NCI-H187 (cell line): ENCODE measurements around the gene ITGA11.
"Not testable (repeated sequence)": the region's sequence is repeated elsewhere in the genome, so short reads cannot be mapped to it uniquely, and the experiment has no call there.

Source experiments
- DNase-seq, 2 experiments: peaks; one replicate each; lab custom pipeline; 2025; lab: John Stamatoyannopoulos, UW

Gene ITGA11

DNA sequence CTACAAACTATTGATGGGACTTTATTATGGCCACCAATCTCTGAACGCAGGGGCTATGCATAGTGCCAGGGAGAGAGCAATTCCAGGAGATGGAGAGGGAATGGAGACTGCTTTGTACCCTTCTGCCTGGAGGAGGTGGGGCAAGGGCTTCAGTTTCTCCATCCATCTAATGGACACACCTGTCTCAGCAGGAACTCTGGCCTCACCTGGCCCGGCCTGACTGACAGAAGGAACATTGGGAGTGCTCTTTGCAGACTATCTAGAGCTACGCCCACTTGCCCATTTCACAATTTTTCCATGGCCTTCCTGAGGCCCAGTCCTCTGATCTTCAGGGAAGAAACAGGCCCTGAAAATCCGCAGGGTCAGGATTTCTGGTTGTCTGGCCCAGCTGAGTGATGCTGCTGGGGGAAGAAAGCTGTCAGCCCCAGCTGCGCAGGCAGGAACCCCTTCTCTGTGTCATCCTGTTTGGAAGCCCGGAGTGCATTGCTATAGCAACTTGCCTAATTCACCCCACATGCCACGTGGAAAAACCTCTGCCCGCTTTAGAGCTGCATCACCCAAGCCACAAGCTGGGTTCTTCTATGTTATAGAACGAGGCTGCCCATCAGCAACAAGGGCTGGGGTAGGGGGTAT is 6.4 kb downstream of the ITGA11 start:
- DNase-seq, result no peak

DNA sequence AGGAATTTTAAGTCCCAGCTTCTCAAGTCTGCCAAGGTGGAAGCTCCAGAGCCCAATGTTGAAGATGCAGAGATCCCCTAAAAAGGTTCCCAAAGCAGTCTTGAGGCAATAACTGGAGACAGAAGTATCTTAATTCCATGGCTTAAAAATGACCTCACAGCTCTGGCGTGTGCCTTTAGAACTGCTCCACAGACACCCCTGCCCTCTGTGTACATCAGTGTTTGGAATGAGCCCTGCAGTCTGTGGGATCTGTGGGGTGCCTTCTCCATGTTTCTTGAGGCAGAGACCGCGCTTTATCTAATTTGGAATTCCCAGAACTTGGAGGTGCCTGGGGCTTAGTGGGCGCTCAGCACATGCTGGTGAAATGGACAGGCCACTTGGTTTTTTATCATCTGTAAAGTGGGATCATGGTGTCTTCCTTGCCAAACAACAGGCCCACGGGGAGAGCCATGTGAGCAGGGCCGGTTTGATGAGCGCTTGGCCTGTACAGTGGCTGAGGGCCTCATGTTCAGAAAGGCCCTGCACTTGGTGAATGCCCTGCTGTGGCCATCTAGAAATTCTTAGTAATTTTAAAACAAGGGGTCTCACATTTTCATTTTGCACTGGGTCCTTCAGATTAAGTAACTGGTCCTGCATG is 7.1 kb downstream of the ITGA11 start:
- no peak for DNase-seq

DNA sequence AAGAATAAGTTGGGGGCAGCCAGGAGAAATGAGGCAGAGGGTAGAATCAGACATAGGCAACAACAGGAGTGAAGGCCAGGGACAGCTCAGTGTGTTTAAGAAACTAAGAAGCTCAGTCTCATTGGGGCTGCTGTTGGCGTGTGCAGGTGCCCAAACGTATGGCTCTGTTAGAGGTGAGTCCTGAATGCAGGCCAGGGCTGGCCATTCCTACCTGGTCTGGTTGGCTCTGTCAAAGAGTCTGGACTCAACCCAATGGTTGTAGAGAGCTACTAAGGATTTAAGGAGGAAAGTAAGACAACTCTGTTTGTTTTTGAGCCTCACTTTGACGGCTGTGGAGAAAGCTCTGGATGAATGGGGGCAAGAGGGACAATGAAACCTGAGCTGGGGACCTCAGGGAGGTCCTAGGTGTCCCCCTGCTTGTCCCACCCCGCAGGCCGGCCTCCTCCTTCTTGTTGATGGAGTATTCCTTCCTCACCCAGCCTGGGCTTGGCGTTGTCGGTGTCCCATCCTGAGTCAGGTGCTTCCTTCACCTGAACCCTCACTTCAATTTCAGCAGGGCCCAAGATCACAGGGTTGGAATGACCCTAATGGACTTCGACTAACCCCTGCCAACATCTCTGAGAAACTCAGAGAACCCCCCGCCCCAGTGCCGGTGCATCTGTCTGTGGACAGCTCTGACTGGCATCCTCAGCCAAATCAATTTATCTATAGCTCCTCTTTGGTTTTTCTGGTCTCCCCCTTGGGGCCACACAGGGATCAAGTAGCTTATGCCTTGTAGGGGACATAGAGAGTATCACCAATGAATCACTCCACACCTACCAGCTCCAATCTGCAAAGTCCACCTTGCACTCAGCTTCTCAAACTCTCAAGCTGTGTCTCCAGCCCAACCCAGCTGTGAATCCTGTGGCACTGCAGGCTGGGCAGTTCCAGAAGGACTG is 8.3 kb downstream of the ITGA11 start:
- DNase-seq, result no peak

DNA sequence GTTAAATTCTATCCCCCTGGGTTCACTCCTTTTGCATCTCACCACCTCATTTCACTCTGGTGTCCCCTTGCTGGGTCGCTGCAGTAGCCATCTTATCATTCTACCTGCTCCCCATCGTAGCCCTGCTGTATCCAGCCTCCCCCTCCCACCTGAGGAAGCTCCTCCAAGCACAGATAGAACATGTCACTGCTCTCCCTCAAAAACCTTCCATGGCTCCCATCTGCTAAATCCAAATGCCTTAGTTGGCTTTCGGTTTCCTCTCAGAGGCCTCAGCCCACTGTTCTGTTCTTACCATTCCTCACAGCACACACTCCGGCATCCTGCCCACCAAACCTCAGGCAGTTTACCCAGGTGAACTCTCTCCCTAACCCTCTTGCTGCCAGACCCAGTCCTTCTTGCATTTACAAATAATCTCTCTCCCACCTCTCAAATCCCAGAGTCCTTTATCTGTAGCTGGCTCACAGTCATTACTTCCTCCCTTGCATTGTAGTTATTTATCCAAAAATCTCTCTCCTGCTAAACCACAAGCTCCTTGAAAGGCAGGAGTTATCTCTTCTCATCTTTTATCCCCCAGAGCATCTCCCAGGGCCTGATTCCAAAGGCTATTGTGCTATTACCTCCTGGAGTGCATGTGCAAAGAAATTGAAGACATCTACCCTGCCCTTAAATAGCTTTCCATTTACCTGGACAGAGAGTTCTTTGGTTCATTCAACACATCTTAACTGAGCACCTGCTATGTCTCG is 9.4 kb downstream of the ITGA11 start:
- not testable (repeated sequence) for DNase-seq

DNA sequence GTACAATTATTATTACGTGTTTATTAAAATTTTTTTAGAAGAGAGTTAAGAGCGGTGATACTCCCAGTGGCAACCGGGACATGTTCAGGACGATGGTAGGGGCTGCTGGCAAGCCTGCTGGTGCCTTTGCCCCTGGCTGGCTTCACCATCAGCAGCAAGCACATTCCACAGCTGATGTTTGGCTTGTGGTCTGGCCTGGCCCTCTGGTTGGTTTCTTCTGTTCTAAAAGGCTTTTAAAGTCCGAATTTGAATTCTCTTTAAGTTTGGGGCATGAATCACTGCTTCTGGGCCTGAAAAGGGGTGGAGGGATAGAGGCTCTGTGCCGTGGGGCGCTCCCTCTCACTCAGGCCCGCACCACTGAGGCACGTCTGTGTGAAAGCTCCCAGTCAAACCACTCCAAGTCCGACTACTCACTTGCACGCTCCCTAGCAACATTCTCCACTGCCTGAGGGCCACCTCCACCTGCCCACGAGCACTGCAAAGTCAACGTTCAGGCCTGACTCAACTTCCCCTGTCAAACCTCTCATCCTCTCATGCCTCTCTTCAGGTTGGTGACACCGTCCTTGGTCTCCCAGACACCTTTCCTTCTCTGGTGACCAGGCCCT is 10.1 kb downstream of the ITGA11 start:
- no peak for DNase-seq

DNA sequence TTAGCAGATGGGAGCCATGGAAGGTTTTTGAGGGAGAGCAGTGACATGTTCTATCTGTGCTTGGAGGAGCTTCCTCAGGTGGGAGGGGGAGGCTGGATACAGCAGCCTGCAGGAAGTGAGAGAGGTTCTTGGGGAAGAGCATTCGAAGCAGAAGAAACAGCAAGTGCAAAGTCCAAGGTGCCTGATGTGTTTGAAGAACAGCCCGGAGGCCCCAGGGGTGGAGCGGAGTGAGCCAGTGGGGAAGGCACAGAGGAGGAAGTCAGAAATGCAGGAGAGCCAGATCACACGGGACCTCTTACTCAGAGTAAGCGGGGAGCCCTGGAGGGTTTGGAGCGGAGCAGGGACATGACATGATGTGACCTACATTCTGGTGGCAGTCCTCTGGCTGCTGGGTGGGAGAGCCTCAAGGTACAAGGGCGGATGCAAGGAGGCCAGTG is 10.8 kb downstream of the ITGA11 start:
- no peak for DNase-seq

DNA sequence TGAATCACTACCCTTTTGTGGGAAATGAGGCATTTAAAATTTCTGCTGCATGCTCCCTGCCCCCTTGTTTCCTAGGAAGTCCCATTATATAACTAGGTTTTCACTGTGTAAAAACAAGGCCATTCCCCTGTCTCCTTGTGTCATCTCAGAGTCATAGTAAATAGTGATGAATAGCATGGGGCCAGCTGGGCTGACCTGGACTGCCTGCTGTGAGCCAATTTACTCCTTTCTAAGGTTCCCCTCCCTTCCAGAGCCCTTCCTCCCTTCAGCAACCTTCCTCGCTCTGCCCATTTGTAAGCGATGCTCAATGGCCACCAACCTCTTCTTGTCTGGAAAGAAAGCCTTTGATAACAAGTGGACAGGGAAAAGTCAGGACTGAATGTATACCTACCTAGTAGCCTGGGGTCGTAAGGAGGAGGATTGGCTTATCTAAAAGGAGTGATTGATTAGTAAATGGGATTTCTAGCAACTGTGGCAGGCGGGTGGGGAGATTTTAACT is 11.7 kb downstream of the ITGA11 start:
- DNase-seq, result no peak

DNA sequence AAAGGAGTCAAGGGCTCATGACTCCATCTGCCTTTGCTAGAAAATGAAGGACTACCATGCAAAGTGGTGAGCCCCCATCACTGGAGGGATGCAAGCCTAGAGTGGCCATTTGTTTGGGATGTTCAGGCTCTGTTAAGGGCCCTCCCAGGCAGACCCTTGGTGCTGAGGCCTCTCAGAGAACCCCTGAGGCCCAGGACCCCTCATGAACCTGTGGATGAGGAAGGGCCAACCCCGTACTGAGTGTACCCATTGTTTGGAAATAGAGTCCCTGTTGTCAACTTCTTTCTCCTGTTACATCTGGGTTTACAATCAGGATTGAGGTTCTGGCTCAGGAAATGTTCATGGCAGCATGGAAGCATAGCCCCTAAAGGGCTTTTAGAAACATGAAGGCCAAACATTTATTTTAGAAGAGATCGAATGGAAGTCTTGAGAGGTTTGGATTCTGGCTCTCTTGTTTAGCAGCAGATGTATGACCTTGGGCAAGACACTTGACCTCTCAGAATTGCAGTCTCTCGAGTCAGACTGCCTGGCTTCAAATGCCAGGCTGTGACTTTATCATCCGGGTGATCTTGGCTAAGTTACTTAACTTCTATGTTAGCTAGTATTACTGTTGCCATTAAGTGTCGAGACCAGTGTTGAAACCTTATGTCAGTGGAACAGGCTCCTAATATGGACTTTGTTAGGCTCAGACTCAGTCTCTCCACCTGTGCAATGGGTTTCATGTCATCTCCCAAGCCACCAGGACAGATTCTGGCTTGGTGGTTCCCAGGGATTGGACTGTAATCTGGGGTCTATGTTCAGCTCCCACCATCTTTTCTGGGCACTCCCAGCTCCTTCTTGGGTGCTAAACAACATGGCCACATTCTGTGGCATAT is 12.4 kb downstream of the ITGA11 start:
- DNase-seq, result no peak

DNA sequence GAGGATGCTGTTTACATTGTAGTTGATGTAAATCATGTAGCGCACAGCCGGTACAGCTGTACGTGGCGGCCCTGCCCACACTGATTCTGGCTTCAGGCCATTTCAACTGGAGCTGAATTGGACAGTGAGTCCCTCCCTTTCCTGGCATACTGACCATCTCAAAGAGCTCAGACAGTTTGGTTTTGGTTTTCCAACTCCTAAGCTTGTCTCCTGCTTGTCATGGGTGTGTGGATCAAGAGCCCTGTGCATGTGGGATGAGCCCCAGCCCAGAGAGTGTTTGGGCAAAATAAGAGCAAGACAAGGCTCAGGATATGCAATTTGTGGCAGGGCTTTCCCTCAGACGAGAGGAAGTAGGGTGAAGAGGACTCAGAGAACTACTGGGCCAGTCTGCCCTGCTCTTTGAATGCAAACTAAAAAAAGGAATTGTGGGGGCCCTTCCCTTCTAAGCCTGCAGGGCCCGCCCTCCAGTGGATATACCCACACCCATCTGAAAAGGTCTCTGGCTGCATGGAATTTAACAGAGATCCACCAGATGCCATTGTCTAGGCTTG is 13.3 kb downstream of the ITGA11 start:
- no peak for DNase-seq

DNA sequence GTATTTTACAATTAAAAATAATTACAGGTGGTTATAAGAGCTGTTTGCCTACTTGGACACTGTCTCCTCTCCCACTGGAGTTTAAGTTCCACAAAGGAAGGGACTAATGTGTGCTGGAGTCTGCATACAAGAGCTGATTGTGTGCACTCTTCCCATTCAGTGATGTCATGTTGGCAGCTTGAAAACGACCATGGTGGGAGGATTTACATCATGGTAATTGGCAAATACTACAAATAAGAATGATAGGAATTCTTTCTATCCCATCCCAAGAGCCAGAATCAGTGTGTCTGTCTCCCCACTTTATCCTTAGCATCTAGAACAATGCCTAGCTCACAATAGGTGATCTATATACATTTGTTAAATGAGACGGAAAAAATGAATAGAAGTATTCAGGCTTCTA is 14.1 kb downstream of the ITGA11 start:
- no peak for DNase-seq

DNA sequence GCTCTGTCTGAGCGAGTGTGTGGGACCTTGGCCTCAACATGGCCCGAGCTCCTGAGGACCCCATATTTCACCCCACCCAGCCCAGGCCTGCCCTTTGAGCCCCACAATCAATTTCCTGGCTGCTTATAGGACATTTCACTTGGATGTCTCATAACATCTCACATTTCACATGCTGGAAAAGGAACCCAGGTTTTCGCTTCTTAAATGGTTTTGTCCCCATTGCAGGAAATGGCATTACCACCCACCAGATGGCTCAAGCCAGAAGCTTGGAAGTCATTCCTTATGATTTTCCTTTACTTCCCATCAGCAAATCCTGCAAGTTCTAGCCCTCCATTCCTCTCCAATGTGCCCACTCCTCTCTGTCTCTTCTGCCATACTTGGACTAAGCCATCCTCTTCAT is 14.9 kb downstream of the ITGA11 start:
- no peak for DNase-seq

DNA sequence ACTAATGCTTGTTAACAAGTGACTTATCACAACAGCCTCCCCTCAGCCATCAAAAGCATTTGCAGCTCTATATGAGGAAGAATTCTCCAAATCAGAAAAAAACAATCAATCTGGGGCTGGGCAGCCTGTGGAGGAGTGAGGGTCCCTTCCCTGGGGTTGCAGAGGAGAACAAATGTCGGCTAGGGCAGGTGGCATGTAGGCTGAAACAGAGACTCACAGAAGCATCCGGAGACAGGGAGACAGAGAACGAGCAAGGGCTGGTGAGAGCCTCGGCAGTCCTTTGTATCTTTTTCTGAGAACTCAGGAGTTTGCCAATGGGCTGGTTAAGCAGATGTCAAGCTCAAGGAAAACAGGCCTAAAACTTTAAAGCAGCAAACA is 15.8 kb downstream of the ITGA11 start:
- no peak for DNase-seq

DNA sequence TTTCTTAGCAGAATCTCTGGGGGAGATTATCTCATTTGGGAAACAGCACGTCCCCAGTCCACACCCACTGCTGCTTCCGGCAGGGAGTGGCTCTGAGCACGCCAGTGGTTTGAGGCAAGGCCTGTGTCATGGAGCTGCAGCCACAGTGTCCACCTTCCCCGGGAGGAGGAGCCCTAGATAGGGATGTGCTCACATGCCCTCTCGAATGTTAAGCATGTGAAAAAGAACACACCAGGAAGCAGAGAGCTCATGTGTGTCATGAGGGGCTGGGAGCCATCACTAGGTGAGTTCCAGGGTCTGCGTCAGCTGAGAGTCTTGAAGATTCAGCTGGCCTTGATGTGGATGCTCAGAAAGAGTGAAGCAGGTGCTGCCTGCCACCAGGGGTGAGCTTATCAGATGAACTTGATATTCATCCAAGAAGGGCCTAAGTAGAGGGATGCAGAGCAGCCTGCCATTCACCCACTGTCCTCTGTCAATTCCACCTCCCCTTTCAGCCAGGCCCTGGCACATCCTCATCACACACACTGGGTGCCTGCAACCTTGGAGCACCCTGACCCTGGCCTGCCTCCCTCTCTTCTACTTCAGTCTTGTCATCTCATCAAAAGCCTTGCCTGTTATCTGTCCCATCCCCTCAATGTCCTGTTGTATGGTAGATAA is 16.3 kb downstream of the ITGA11 start:
- no peak for DNase-seq

DNA sequence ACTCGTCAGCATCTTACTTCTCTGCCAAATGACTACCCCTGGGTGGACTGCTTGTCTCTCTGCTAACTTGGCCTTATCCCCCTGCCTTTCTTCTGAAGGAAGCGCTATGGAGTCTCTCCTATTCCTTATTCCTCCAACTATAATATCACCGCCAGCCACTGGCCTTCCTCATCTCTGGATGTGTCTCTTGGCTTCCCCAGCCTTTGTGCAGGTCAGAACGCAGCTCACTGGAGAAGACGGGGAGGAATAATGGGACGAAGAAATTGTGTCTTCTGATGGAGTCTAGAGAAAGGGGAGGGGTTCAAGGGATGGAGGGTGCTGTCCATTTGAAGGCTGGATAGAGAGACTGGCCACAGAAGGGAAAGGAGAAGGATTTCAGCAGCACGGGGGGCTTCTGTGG is 16.9 kb downstream of the ITGA11 start:
- no peak for DNase-seq

DNA sequence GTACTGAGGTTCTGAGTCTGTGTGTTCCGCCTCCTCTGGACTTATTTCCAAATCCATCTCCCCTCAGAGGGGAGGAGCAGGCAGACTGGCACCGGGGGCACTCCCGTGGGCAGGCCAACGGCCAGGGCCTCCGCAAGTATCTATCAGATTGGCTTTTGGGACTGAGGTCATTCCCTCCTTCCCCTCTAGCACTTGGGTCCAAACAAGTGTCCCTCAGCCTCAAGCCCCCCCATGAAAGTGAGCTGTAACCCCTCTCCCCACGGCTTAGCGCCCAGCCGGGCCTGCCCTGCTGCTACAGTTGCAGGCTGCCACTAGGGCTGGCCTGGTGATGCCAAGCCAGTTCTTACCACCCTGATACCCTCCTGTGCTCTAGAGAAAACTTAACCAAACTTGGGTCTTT is 17.4 kb downstream of the ITGA11 start:
- no peak for DNase-seq

DNA sequence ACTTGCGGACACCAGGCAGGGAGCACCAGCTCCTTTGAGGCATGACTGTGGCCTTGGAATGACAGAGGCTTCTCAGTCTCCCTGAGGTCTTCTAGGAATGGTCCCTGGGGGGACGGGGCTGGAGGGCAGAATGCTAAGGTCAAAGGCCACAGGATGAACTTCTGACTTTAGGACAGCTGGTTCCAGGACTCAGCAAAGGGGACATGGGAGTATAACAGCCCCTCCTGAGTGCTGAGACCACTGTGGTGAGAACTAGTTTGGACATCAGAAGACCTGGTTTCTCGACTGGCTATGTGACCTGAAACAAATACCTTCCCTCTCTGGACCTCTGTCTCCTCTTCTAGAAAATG is 17.8 kb downstream of the ITGA11 start:
- no peak for DNase-seq

DNA sequence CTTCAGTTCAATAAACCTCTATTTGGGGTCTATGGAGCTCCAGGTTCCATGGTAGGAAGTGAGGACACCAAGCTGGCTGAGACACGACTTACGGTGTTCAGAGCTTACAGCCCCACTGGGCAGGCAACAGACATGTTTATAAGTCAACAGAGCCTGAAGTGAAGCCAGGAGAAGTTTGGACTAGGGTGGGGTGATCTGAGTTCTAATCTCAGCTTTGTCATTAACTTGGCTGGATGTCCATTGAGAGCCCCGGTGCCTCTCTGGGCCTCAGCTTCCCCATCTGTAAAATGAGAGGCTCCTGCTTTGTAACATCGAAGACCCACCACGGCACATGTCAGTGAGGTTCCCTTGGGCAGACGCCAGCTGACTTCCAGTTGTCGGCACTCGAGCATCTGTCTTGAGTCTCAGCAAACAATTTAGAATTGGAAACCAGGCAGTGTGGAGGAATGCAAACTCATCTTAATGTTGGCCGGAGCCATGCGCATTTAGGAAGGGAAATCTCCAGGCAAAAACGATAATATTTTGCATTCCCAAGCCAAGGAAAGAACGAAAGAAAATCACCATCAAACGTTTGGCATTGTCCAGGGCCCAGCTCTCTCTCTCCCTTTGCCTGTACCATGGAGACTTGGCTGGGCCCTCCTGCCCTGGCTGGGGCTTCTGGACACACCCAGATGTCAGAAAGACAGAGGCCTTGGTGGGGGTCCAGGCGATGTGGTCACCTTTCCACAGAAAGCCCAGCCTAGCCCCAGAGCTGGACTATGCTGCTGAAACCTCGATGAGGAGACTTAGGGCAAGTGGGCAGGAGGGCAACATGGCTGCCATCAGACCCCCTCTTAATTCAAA is 18.4 kb downstream of the ITGA11 start:
- no peak for DNase-seq

DNA sequence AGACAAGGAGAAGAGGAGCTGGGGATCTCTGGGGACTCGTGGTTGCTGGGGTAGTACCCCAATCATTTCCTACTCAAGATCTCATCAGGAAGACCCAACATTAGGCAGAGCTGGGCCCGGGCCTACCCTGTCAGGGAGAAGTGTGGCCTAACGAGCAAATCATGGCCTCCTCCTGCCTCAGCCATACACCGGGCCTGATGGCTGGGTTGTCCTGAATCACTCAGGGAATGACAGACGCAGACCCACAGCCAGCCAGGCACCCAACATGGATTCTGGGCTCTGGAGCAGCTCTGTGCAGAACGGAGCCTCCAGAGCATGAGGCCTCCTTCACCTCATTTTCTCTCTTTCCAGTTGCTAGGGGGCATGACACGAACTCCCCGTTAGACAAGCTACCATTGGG is 19.7 kb downstream of the ITGA11 start:
- no peak for DNase-seq

DNA sequence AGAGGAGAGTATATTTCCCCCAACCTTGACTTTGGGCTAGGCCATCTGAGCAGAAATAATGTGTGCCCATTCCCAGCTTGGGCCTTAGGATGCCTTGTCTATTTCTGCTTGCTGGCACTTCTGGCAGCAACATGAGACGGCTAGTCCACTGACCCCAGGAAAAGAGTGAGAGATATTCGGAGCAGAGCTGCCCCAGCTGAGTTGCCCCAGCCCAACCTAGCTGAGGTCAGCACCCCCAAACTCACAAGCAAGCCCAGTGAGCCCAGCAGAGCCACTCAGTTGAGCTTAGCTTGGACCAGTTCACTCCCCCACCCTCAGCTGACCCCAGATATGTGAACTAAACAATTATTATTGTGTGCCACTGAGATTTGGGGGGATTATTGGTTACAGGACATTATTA is 20.2 kb downstream of the ITGA11 start:
- DNase-seq, result no peak
